Measurements from ENCODE around the gene KCNG1. TPM values are rescaled to one million over a fixed set of nuclear protein-coding genes. Genes with fewer than 3 reads are reported as not detected.

The KCNG1 gene
- total and polyA plus RNA-seq, 2 experiments from 2014 or later, result 8.1 to 26.3 TPM

GRCh38 chr20:51054233-51054632, 31.3 kb upstream of the KCNG1 start:
- no peaks in the 10 kb centered on the region for H3K9me2 ChIP-seq (ENCODE audit: insufficient read depth)
- H3K4me1 ChIP-seq (ENCODE audit: insufficient read depth), result no peaks in the 10 kb centered on the region
- H3K27ac Mint-ChIP-seq, result no peak overlapping the region
- no peak overlapping the region for H3K4me3 Mint-ChIP-seq
- H3F3A ChIP-seq (replicated peaks; ENCODE audit: low read depth), result no peaks in the 10 kb centered on the region
- TF ChIP-seq ZNF114 (CRISPR knock-in tag; IDR thresholded peaks at IDR 0.05), result no peak
- no peak for TF ChIP-seq CTCF (conservative IDR thresholded peaks at IDR 0.05; ENCODE audit: low read depth in 2 of 2)
- TF ChIP-seq REST (IDR thresholded peaks at IDR 0.05; ENCODE audit: unreplicated experiment), result no peak
- TF ChIP-seq JUNB (IDR thresholded peaks at IDR 0.05; ENCODE audit: unreplicated experiment), result no peak
- TF ChIP-seq EZH2phosphoT487 (IDR thresholded peaks at IDR 0.05; ENCODE audit: unreplicated experiment), result no peak
- no peak for TF ChIP-seq EZH2 (IDR thresholded peaks at IDR 0.05; ENCODE audit: low read depth, unreplicated experiment)
- no peak for TF ChIP-seq CREB1 (CRISPR knock-in tag; IDR thresholded peaks at IDR 0.05; ENCODE audit: low read depth)
- no peak for TF ChIP-seq STAT1 (IDR thresholded peaks at IDR 0.05; ENCODE audit: unreplicated experiment)
- no peak for TF ChIP-seq ZNF331 (CRISPR knock-in tag; IDR thresholded peaks at IDR 0.05; ENCODE audit: low read depth)
- TF ChIP-seq ETS1 (IDR thresholded peaks at IDR 0.05), result no peak
- TF ChIP-seq NANOG (IDR thresholded peaks at IDR 0.05; ENCODE audit: borderline replicate concordance), result no peak
- no peak for TF ChIP-seq ZNF462 (CRISPR knock-in tag; IDR thresholded peaks at IDR 0.05)
- TF ChIP-seq POLR2AphosphoS5 (IDR thresholded peaks at IDR 0.05; ENCODE audit: low read depth), result no peak
- H3K36me3 Mint-ChIP-seq (ENCODE audit: low read depth), result no peaks in the 10 kb centered on the region
- ATAC-seq, result no peak
- no peak overlapping the region for H3K4me3 ChIP-seq
- no peaks in the 10 kb centered on the region for H3K9me3 Mint-ChIP-seq
- peaks cover 2% of the 10 kb centered on the region; the same call in 1 of the 3 replicates for H3K4me1 Mint-ChIP-seq
- no peaks in the 10 kb centered on the region for H3K27me3 ChIP-seq (ENCODE audit: insufficient read depth)
- no peak for DNase-seq (ENCODE audit: low spot score)
- no peaks in the 10 kb centered on the region; the same call in 1 of the 2 replicates for H4K20me1 ChIP-seq (replicated peaks; ENCODE audit: insufficient read depth)
- H3K27me3 Mint-ChIP-seq (ENCODE audit: insufficient read depth, low read depth, poor library complexity), result peaks cover 2% of the 10 kb centered on the region
- H2AFZ ChIP-seq, result 0 out of 2 replicates have a peak overlapping the region, but pooled peaks have one; percentile 47
- no peaks in the 10 kb centered on the region for H3K79me2 ChIP-seq (replicated peaks; ENCODE audit: insufficient read depth)
- H3K4me2 ChIP-seq, result no peak overlapping the region
- H3K27ac ChIP-seq (ENCODE audit: low read depth), result no peak overlapping the region
- no peaks in the 10 kb centered on the region for H3K36me3 ChIP-seq (ENCODE audit: insufficient read depth)
